Measurements from ENCODE around the gene TMEM263. TPM values are rescaled to one million over a fixed set of nuclear protein-coding genes. Genes with fewer than 3 reads are reported as not detected.
A peak's percentile ranks its signal among the peaks of the same experiment; 100 is the strongest.

TMEM263 gene
- total and polyA plus RNA-seq, 2 of the 13 experiments (the other 11 are each of a cell fraction or from before 2014, with no cell fraction given) = 25.9 to 58.6 TPM

DNA sequence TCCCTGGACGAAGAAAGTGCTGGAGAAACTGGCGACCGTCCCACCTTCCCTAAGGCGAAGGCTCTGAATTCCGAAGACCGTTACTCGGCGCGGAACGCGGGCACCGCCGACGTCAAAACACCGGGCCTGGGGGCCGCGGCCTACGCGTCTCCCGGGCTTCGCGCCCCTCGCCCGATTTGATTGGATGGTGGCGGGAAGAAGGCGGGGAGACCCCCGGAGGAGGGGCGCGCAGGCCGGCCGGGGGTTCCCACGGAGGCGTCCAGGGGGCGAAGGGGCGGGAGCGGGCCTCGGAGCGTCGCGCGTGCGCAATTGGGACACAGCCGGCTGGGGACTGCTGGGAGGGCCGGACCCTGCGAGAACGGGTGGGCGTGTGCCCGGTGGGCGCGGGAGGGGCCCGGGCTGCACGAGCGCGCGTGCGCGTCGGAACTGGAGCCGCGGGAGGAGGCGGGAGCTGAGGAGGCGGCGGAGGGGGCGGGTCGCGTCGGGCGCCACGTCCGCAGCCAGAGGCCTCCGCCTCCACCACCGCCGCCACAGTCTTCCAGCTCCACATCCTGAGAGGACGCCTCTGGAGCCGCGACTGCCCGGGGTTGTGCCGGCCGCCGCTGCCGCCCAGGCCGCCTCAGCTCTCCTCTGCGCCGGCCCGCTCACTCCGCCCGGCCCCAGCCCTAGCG, at the start of gene TMEM263 (continued):
- TF ChIP-seq, protein P1, sequence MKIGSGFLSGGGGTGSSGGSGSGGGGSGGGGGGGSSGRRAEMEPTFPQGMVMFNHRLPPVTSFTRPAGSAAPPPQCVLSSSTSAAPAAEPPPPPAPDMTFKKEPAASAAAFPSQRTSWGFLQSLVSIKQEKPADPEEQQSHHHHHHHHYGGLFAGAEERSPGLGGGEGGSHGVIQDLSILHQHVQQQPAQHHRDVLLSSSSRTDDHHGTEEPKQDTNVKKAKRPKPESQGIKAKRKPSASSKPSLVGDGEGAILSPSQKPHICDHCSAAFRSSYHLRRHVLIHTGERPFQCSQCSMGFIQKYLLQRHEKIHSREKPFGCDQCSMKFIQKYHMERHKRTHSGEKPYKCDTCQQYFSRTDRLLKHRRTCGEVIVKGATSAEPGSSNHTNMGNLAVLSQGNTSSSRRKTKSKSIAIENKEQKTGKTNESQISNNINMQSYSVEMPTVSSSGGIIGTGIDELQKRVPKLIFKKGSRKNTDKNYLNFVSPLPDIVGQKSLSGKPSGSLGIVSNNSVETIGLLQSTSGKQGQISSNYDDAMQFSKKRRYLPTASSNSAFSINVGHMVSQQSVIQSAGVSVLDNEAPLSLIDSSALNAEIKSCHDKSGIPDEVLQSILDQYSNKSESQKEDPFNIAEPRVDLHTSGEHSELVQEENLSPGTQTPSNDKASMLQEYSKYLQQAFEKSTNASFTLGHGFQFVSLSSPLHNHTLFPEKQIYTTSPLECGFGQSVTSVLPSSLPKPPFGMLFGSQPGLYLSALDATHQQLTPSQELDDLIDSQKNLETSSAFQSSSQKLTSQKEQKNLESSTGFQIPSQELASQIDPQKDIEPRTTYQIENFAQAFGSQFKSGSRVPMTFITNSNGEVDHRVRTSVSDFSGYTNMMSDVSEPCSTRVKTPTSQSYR (CRISPR knock-in tag; IDR thresholded peaks at IDR 0.05; ENCODE audit: borderline replicate concordance) = no peak; the same call in 1 of the 2 replicates
- TF ChIP-seq ISX (CRISPR knock-in tag; conservative IDR thresholded peaks at IDR 0.05) (no peak), ZNF180 (CRISPR knock-in tag; IDR thresholded peaks at IDR 0.05; ENCODE audit: borderline replicate concordance, low read depth) (no peak), ZNF652 (CRISPR knock-in tag; IDR thresholded peaks at IDR 0.05; ENCODE audit: borderline replicate concordance, low read depth) (no peak), ZNF674 (CRISPR knock-in tag; IDR thresholded peaks at IDR 0.05; ENCODE audit: low read depth) (0 out of 2 replicates have a peak, but pooled peaks have one; percentile 5), ZFX (CRISPR knock-in tag; IDR thresholded peaks at IDR 0.05; ENCODE audit: low read depth) (peak; percentile 86), RBFOX2 (IDR thresholded peaks at IDR 0.05; ENCODE audit: low read depth, low read length) (peak; percentile 98), ZFP36L1 (CRISPR knock-in tag; IDR thresholded peaks at IDR 0.05) (no peak), AHR (CRISPR knock-in tag; IDR thresholded peaks at IDR 0.05) (no peak), ZNF7 (CRISPR knock-in tag; IDR thresholded peaks at IDR 0.05) (no peak), NR2F6 (IDR thresholded peaks at IDR 0.05) (no peak), NR2F6 (CRISPR knock-in tag; IDR thresholded peaks at IDR 0.05) (no peak), SNRNP70 (IDR thresholded peaks at IDR 0.05; ENCODE audit: low read depth, low read length) (no peak), ZNF746 (CRISPR knock-in tag; IDR thresholded peaks at IDR 0.05) (peak; percentile 22; the same call in 1 of the 2 replicates), AGO2 (optimal IDR thresholded peaks at IDR 0.05; ENCODE audit: low read depth, low read length) (peak; percentile 55), RXRA (CRISPR knock-in tag; IDR thresholded peaks at IDR 0.05) (0 out of 2 replicates have a peak, but pooled peaks have one; percentile 13), RARG (CRISPR knock-in tag; IDR thresholded peaks at IDR 0.05; ENCODE audit: low read depth) (no peak), ZNF619 (CRISPR knock-in tag; IDR thresholded peaks at IDR 0.05) (no peak; the same call in 1 of the 2 replicates), TRIM24 (CRISPR knock-in tag; IDR thresholded peaks at IDR 0.05) (no peak), NKX3-1 (CRISPR knock-in tag; IDR thresholded peaks at IDR 0.05) (no peak), NRL (CRISPR knock-in tag; IDR thresholded peaks at IDR 0.05; ENCODE audit: borderline replicate concordance) (no peak), HNRNPH1 (optimal IDR thresholded peaks at IDR 0.05; ENCODE audit: low read depth, low read length) (no peak), JDP2 (CRISPR knock-in tag; IDR thresholded peaks at IDR 0.05; ENCODE audit: borderline replicate concordance) (peak; percentile 24; the same call in 1 of the 2 replicates), ADNP (CRISPR knock-in tag; IDR thresholded peaks at IDR 0.05) (no peak), ZNF121 (CRISPR knock-in tag; IDR thresholded peaks at IDR 0.05) (0 out of 2 replicates have a peak, but pooled peaks have one; percentile 0), KLF11 (CRISPR knock-in tag; IDR thresholded peaks at IDR 0.05) (no peak)
- TF ChIP-seq, protein P2, sequence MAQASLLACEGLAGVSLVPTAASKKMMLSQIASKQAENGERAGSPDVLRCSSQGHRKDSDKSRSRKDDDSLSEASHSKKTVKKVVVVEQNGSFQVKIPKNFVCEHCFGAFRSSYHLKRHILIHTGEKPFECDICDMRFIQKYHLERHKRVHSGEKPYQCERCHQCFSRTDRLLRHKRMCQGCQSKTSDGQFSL (CRISPR knock-in tag; IDR thresholded peaks at IDR 0.05) = 0 out of 2 replicates have a peak, but pooled peaks have one; percentile 65
- TF ChIP-seq, protein P3, sequence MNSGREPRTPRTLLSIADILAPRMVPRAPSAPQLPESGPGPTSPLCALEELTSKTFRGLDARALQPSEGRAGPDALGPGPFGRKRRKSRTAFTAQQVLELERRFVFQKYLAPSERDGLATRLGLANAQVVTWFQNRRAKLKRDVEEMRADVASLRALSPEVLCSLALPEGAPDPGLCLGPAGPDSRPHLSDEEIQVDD (CRISPR knock-in tag; IDR thresholded peaks at IDR 0.05; ENCODE audit: borderline replicate concordance) = peak; percentile 34; the same call in 1 of the 2 replicates
- TF ChIP-seq, protein P4, sequence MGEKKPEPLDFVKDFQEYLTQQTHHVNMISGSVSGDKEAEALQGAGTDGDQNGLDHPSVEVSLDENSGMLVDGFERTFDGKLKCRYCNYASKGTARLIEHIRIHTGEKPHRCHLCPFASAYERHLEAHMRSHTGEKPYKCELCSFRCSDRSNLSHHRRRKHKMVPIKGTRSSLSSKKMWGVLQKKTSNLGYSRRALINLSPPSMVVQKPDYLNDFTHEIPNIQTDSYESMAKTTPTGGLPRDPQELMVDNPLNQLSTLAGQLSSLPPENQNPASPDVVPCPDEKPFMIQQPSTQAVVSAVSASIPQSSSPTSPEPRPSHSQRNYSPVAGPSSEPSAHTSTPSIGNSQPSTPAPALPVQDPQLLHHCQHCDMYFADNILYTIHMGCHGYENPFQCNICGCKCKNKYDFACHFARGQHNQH (CRISPR knock-in tag; IDR thresholded peaks at IDR 0.05) = peak; percentile 45
